ENCODE measurements around the gene TAF1D.

TAF1D gene

GRCh38 chr11:93712678-93713077 is 28.6 kb downstream of the TAF1D start:
- H3K4me3 ChIP-seq (ENCODE audit: low read depth, low read length): no peak overlapping the region
- TF ChIP-seq MYC (IDR thresholded peaks at IDR 0.05; ENCODE audit: low read depth, low read length): no peak
- no peak for TF ChIP-seq MAX (IDR thresholded peaks at IDR 0.05; ENCODE audit: low read depth, low read length)
- no peak for TF ChIP-seq POLR2A (IDR thresholded peaks at IDR 0.05; ENCODE audit: extremely low read depth, insufficient read length)
- no peak for TF ChIP-seq CTCF (IDR thresholded peaks at IDR 0.05; ENCODE audit: low read depth, low read length)
- DNase-seq (ENCODE audit: low read depth): no peak

- DNase-seq (ENCODE audit: low read depth): no peak
- H3K4me3 ChIP-seq (ENCODE audit: low read depth, low read length): no peak overlapping the region
- TF ChIP-seq CTCF (IDR thresholded peaks at IDR 0.05; ENCODE audit: low read depth, low read length) (no peak), POLR2A (IDR thresholded peaks at IDR 0.05; ENCODE audit: extremely low read depth, insufficient read length) (no peak), MAX (IDR thresholded peaks at IDR 0.05; ENCODE audit: low read depth, low read length) (no peak), MYC (IDR thresholded peaks at IDR 0.05; ENCODE audit: low read depth, low read length) (no peak)
These were observed 31.1 kb downstream of the TAF1D start for GRCh38 chr11:93710239-93710638.

- no peak for TF ChIP-seq CTCF (IDR thresholded peaks at IDR 0.05; ENCODE audit: low read depth, low read length)
- TF ChIP-seq POLR2A (IDR thresholded peaks at IDR 0.05; ENCODE audit: extremely low read depth, insufficient read length): no peak
- TF ChIP-seq MAX (IDR thresholded peaks at IDR 0.05; ENCODE audit: low read depth, low read length): no peak
- no peak for TF ChIP-seq MYC (IDR thresholded peaks at IDR 0.05; ENCODE audit: low read depth, low read length)
- H3K4me3 ChIP-seq (ENCODE audit: low read depth, low read length): no peak overlapping the region
- peak; percentile 26 for DNase-seq (ENCODE audit: low read depth)
These were observed 37.1 kb downstream of the TAF1D start for GRCh38 chr11:93704237-93704636.

- no peak for DNase-seq (ENCODE audit: low read depth)
- no peak overlapping the region for H3K4me3 ChIP-seq (ENCODE audit: low read depth, low read length)
- no peak for TF ChIP-seq CTCF (IDR thresholded peaks at IDR 0.05; ENCODE audit: low read depth, low read length)
- TF ChIP-seq MYC (IDR thresholded peaks at IDR 0.05; ENCODE audit: low read depth, low read length): no peak
- TF ChIP-seq MAX (IDR thresholded peaks at IDR 0.05; ENCODE audit: low read depth, low read length): no peak
- TF ChIP-seq POLR2A (IDR thresholded peaks at IDR 0.05; ENCODE audit: extremely low read depth, insufficient read length): no peak
These were observed 40.5 kb downstream of the TAF1D start for GRCh38 chr11:93700830-93701229.

- no peak for DNase-seq (ENCODE audit: low read depth)
- no peak overlapping the region for H3K4me3 ChIP-seq (ENCODE audit: low read depth, low read length)
- TF ChIP-seq MAX (IDR thresholded peaks at IDR 0.05; ENCODE audit: low read depth, low read length) (no peak), POLR2A (IDR thresholded peaks at IDR 0.05; ENCODE audit: extremely low read depth, insufficient read length) (no peak)
These were observed 43.7 kb downstream of the TAF1D start for GRCh38 chr11:93697611-93698010.

- TF ChIP-seq CTCF (IDR thresholded peaks at IDR 0.05; ENCODE audit: low read depth, low read length) (no peak), MYC (IDR thresholded peaks at IDR 0.05; ENCODE audit: low read depth, low read length) (no peak), MAX (IDR thresholded peaks at IDR 0.05; ENCODE audit: low read depth, low read length) (no peak), POLR2A (IDR thresholded peaks at IDR 0.05; ENCODE audit: extremely low read depth, insufficient read length) (no peak)
- no peak for DNase-seq (ENCODE audit: low read depth)
- no peak overlapping the region for H3K4me3 ChIP-seq (ENCODE audit: low read depth, low read length)
These were observed 46.7 kb downstream of the TAF1D start for GRCh38 chr11:93694557-93694956.
